Omental fat pad (tissue), 4 donors: ENCODE measurements around the gene PTOV1. TPM values are rescaled to one million over a fixed set of nuclear protein-coding genes. Genes with fewer than 3 reads are reported as not detected.
A peak's percentile ranks its signal among the peaks of the same experiment; 100 is the strongest.

Experiments
- ATAC-seq: fragments of 150-250 bp; one replicate; pipeline ENCODE4 v1.9.1; 2016; ENCODE audit warnings: mild to moderate bottlenecking, moderate library complexity; ENCODE audit not compliant: low FRiP score
- DNase-seq: peaks from one replicate; pipeline ENCODE4 v3.0.0-alpha.2; 2019; ENCODE audit warnings: low spot score
- CTCF ChIP-seq, 3 donors: fragments of 450-650 bp; IDR thresholded peaks; one replicate each; pipeline ENCODE4 v1.5.1; 2016 to 2017; ENCODE audit warnings: antibody characterized with exemption in 3 of 3, mild to moderate bottlenecking in 3 of 3, moderate library complexity in 2 of 3
- total RNA-seq, 4 donors: library from RNA; depleted of rRNA; stranded (reverse); fragments of >200 nt; gene quantifications; one replicate each; pipeline ENCODE4 v1.1.0, GENCODE V29; 2016

The PTOV1 gene
- total RNA-seq, 4 donors from 2014 or later, result 37.3 to 64.8 (median 58.1) TPM

- TF ChIP-seq CTCF (IDR thresholded peaks at IDR 0.05), result no peak
- DNase-seq (no peak), ATAC-seq (no peak)
Measured at GRCh38 chr19:49864890-49865289, 13.9 kb downstream of the PTOV1 start.

DNA sequence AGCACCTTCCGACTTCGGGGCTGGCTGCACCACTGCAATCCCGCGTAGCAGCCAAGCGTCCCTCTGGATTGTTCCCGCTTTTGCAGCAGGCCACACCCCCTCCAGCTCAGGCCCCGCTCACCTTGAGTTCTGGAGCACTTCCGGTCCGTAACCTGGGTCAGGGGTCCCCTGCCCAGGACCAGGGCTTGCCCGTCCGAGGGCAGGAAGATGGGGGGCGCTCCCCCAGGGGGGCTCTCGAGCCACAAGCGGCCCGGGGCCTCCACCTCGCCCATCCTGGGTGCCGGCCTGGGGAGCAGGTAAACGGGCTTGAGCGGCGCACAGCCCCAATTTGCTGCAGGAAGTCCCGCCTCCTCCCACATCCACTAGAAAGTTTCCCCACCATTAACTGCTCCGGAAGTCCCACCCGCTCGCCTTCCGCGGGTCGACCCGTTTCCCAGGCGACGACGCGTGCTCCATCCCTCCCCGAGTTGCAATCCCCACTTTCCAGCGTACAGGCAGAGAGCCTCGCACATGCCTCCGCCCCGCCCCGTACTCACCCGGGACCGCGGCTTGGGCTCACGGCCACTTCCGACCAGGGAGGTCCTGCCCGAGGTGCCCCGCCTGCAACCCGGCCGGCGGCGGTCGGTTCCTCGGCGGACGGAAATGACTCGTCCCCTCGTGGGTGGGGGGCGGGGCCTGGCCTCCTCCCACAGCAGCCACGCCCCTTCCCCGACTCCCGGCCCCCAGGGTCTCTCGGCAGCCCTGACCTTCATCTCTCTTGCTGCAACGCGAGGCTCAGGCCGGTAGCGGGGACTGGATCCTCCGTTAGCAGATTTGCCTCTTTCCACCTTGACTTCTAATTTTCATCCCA, 16.2 kb downstream of the PTOV1 start, which contains the start of gene PNKP:
Gene PNKP (minus strand): TSS at position 644 of the 850 bp plus-strand sequence. CDS start 372 bp downstream, at position 272.
- no peak for TF ChIP-seq CTCF (IDR thresholded peaks at IDR 0.05)
- peak; percentile 58 for ATAC-seq
- peak; percentile 62 for DNase-seq

DNA sequence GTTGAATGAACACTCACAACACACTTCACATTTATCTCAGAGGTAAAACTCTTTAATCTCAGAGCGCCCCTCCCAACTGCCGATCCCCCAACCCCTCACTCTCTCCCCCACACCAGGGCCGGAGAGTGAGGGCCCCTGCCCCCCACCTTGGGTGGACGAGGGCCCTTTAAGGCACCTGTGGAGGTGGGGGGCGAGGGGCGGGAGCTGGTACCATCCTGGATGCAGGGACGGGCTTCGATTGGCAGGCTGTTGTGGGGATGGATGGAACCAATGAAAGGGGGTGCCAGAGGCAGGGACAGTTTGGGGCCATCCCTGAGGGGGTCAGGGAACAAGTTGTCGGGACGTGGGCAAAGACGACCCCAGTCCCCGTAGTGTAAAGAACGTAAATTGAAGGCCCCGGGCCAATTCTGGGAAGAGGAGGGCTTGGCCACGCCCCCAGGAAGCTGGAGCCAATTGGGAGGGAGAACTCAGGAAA, 18.1 kb downstream of the PTOV1 start:
- DNase-seq (peak; percentile 71), ATAC-seq (peak; percentile 5)
- no peak for TF ChIP-seq CTCF (IDR thresholded peaks at IDR 0.05)

GRCh38 chr19:49869484-49870308, 18.7 kb downstream of the PTOV1 start:
- ATAC-seq, result peak; percentile 86
- peak; percentile 79 for DNase-seq
- no peak for TF ChIP-seq CTCF (IDR thresholded peaks at IDR 0.05)

DNA sequence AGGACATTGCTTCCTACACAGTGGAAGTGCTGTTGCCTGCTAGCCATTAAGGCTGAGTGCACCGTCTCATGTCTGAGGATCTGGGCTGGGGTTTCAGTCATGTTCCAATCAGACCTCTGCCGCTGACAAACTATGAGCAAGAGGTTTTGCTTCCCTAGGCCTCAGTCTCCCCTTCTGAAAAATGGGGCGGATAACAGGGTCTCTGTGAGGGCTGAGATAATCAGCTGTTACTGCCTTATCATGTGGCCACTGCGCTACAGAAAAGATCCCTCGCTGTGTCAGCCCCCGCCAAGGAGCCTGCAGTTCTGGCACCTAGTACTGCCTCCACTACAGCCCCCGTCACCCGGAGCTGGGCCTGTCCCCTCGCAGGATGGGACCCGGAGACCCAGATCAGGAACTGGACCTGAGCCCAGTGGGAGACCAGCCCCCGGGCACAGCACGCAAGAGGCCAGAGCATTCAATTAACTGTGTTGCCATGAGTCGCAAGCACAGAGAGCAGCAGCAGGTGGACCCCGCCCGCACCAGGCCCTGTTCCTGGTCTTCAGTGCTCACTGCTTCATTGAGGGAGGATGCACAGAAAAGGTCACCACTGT, 19.4 kb downstream of the PTOV1 start:
- DNase-seq (no peak), ATAC-seq (no peak)
- no peak for TF ChIP-seq CTCF (IDR thresholded peaks at IDR 0.05)

- no peak for ATAC-seq
- TF ChIP-seq CTCF (IDR thresholded peaks at IDR 0.05), result no peak
- no peak for DNase-seq
Measured at GRCh38 chr19:49871349-49871985, 20.5 kb downstream of the PTOV1 start.
